Osteoblast (primary cell): ENCODE measurements around the gene TNRC18. TPM values are rescaled to one million over a fixed set of nuclear protein-coding genes. Genes with fewer than 3 reads are reported as not detected.

ENCODE experiments used
- DNase-seq: peaks from one replicate; pipeline ENCODE4 v3.0.0; 2011; ENCODE audit warnings: low spot score, mixed read lengths; ENCODE audit not compliant: insufficient read length; ENCODE audit errors: missing footprints
- H2AFZ ChIP-seq: 2 replicates; pipeline ENCODE4 v1.6.0; 2011; ENCODE audit warnings: mild to moderate bottlenecking, low read length
- H3K27ac ChIP-seq: 2 replicates; pipeline ENCODE4 v1.5.1; 2011; ENCODE audit warnings: mild to moderate bottlenecking, low read depth, low read length, moderate library complexity
- H3K27me3 ChIP-seq: 2 replicates; pipeline ENCODE4 v1.6.0; 2012; ENCODE audit warnings: mild to moderate bottlenecking, control low read depth, inconsistent platforms, low read length, moderate library complexity; ENCODE audit not compliant: insufficient read depth
- H3K36me3 ChIP-seq: 2 replicates; pipeline ENCODE4 v1.5.1; 2011; ENCODE audit warnings: mild to moderate bottlenecking, low read length, control low read depth, moderate library complexity; ENCODE audit not compliant: insufficient read depth
- H3K4me1 ChIP-seq: 2 replicates; pipeline ENCODE4 v1.5.1; 2011; ENCODE audit warnings: mild to moderate bottlenecking, low read length, control low read depth, moderate library complexity; ENCODE audit not compliant: insufficient read depth
- H3K4me2 ChIP-seq: 2 replicates; pipeline ENCODE4 v1.6.0; 2011; ENCODE audit warnings: mild to moderate bottlenecking, low read length; ENCODE audit not compliant: insufficient read depth
- H3K4me3 ChIP-seq: fragments of 200-600 bp; sonication (generic); 3 replicates; pipeline ENCODE4 v1.5.1; 2012; ENCODE audit warnings: mild to moderate bottlenecking, low read length, inconsistent platforms; ENCODE audit not compliant: insufficient read depth
- H3K79me2 ChIP-seq: 2 replicates; pipeline ENCODE4 v1.6.0; 2012; ENCODE audit warnings: mild to moderate bottlenecking, low read length, control low read depth, inconsistent platforms; ENCODE audit not compliant: insufficient read depth
- H3K9me3 ChIP-seq: 2 replicates; pipeline ENCODE4 v1.5.1; 2011; ENCODE audit warnings: low read depth, low read length, control low read depth
- H4K20me1 ChIP-seq: 2 replicates; pipeline ENCODE4 v1.6.0; 2012; ENCODE audit warnings: mild to moderate bottlenecking, low read length, control low read depth; ENCODE audit not compliant: insufficient read depth
- total RNA-seq: library from RNA; depleted of rRNA; stranded (reverse); fragments of >200 nt; gene quantifications from 2 replicates; pipeline ENCODE4 v1.2.3, GENCODE V29; 2012
- TF ChIP-seq, protein P1 (sequence below): IDR thresholded peaks from 2 replicates; pipeline ENCODE4 v1.5.1; 2011; ENCODE audit warnings: mild to moderate bottlenecking, low read depth, low read length, moderate library complexity; ENCODE audit errors: extremely low read depth

Gene TNRC18
- total RNA-seq, 1 donor, result 83.6 TPM

DNA sequence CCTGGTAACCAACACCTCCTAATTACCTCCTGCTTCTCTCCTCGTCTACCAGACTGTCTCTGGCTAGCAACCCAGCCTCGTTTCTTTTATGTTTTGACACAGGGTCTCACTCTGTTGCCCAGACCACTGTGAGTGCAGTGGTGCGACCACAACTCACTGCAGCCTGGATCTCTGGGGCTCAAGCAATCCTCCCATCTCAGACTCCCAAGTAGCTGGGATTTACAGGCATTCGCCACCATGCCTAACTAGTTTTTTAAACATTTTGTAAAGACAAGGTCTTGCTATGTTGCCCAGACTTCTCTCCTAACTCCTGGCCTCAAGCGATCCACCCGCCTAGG lies 10.2 kb downstream of the TNRC18 start:
- peak; percentile 68 for DNase-seq
- Histone ChIP-seq H3K9me3 (no peaks in the 10 kb centered on the region), H3K4me1 (peaks cover 24% of the 10 kb centered on the region), H3K79me2 (peaks cover 90% of the 10 kb centered on the region), H3K27me3 (no peaks in the 10 kb centered on the region), H3K36me3 (peaks cover 7% of the 10 kb centered on the region), H2AFZ (no peak overlapping the region), H3K4me3 (no peak overlapping the region), H3K27ac (no peak overlapping the region), H4K20me1 (peaks cover 38% of the 10 kb centered on the region), H3K4me2 (no peak overlapping the region)
- TF ChIP-seq, protein P1, sequence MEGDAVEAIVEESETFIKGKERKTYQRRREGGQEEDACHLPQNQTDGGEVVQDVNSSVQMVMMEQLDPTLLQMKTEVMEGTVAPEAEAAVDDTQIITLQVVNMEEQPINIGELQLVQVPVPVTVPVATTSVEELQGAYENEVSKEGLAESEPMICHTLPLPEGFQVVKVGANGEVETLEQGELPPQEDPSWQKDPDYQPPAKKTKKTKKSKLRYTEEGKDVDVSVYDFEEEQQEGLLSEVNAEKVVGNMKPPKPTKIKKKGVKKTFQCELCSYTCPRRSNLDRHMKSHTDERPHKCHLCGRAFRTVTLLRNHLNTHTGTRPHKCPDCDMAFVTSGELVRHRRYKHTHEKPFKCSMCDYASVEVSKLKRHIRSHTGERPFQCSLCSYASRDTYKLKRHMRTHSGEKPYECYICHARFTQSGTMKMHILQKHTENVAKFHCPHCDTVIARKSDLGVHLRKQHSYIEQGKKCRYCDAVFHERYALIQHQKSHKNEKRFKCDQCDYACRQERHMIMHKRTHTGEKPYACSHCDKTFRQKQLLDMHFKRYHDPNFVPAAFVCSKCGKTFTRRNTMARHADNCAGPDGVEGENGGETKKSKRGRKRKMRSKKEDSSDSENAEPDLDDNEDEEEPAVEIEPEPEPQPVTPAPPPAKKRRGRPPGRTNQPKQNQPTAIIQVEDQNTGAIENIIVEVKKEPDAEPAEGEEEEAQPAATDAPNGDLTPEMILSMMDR, result no peak

DNA sequence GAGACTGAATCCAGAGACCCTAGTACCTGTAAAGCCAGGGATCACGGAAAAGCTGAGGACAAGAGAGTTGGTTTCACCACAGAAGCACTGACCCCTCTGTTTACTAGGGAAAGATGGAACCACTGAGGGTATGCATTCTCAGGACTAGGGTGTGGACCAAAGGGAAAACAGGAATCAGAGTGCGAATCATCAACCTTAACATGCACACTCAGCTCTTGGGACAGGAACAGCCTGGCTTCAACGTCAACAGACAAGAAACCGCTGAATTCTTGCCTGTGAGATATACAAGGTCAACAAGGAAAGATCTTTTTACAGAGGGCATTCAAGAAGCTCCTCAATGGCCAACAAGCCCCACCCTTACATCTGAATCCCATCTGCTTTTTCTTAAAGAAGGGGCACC lies 14.9 kb downstream of the TNRC18 start:
- Histone ChIP-seq H3K4me2 (peak overlapping the region; percentile 45), H3K4me1 (peaks cover 13% of the 10 kb centered on the region), H4K20me1 (peaks cover 49% of the 10 kb centered on the region), H3K27me3 (no peaks in the 10 kb centered on the region), H2AFZ (no peak overlapping the region), H3K79me2 (peaks cover 98% of the 10 kb centered on the region), H3K4me3 (no peak overlapping the region), H3K27ac (peak overlapping the region; percentile 79), H3K36me3 (peaks cover 22% of the 10 kb centered on the region), H3K9me3 (no peaks in the 10 kb centered on the region)
- DNase-seq, result peak; percentile 87
- TF ChIP-seq, protein P1, result no peak

DNA sequence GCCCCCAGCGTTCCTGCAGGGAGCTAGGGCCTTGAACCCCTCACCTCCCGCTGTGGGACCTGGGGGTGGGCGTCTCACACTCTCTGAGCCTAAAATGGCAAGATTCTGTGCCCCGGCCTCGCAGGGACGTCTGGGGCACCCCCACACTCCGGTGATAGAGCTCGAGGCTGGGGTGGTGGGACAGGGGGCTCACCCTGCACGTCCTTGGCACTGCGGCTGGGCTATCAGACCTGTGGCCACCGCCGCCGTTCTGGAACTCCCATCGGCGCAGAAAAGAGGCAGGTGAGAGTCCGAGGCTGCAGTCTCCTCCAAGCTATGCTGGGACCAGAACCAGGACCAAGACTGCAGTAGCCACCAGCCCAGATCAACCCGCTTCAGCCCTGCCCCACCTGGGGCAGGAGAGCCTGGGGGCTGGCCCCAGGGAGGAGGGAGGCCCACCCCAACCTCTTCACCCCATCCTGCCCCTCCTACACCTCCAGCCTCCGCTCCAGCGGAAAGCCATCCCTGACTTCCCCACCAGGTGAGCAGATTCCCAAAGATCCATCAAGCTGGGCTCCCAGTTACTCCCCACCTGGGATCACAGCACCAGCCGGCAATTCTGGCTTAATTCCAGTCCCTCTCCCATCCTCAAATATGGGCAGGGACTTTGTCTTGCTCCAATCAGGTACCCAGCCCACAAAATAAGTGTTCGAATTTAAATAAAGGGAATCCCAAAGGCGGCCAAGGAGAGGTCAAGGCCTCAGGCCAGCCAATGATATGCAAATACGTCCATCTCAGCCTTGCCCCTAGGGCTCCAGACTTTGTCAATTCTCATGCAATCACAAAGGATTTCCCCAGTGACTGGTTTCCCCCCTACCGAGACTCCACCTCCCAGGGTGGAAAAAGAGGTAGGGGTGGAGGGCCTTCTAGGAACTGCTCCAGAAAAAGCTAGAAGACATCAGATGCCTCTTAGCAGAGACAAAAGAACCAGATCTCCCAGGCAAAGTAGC lies 16.4 kb downstream of the TNRC18 start:
- H3K27ac ChIP-seq, result peak overlapping the region; percentile 79
- H2AFZ ChIP-seq, result no peak overlapping the region
- H3K36me3 ChIP-seq, result peaks cover 27% of the 10 kb centered on the region
- H3K4me3 ChIP-seq, result no peak overlapping the region
- H3K79me2 ChIP-seq, result peaks cover 96% of the 10 kb centered on the region
- peaks cover 44% of the 10 kb centered on the region for H4K20me1 ChIP-seq
- TF ChIP-seq, protein P1, result no peak
- no peaks in the 10 kb centered on the region for H3K9me3 ChIP-seq
- H3K27me3 ChIP-seq, result no peaks in the 10 kb centered on the region
- no peak overlapping the region for H3K4me2 ChIP-seq
- peak; percentile 45 for DNase-seq
- H3K4me1 ChIP-seq, result peaks cover 13% of the 10 kb centered on the region

DNA sequence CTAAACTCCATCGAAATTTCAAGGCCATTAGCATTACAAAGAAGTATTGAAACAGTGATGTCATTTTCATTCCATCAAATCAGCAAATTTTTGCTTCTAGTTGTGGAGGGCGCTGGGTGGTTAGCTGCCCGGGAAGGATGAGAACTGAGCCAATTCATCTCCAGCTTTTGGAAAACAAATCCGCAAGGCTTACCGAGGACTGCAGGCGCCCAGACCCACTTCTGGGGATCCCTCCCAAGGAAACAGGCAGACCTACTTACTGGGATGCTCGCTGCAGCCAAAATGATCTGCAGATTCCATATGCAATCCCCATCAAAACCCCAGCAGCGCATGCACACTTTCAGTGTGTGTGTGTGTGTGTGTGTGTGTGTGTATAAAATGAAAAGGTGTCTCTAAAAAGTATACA lies 19.2 kb downstream of the TNRC18 start:
- Histone ChIP-seq H3K9me3 (no peaks in the 10 kb centered on the region), H2AFZ (no peak overlapping the region), H3K4me3 (no peak overlapping the region), H3K79me2 (peaks cover 95% of the 10 kb centered on the region), H3K36me3 (peaks cover 22% of the 10 kb centered on the region), H4K20me1 (peaks cover 60% of the 10 kb centered on the region), H3K4me2 (no peak overlapping the region), H3K27me3 (no peaks in the 10 kb centered on the region), H3K4me1 (peaks cover 10% of the 10 kb centered on the region), H3K27ac (no peak overlapping the region)
- no peak for DNase-seq
- TF ChIP-seq, protein P1, result no peak
